ENCODE results near the gene PDE4B. TPM values are rescaled to one million over a fixed set of nuclear protein-coding genes. Genes with fewer than 3 reads are reported as not detected.

Gene PDE4B
- total and polyA plus RNA-seq, 12 donors = 1.2 to 14.9 (median 3.9) TPM

GRCh38 chr1:66367369-66367768 is 574.7 kb downstream of the PDE4B start:
- Histone ChIP-seq H3K4me3 (no peak overlapping the region), H3K9me3 (replicated peaks in 1 of 3) (no peaks in the 10 kb centered on the region), H3K27ac (no peak overlapping the region), H3K4me1 (replicated peaks in 1 of 2) (peaks cover 0 to 10% of the 10 kb centered on the region in 2 donors), H3K36me3 (replicated peaks in 1 of 2) (peaks cover 0 to 6% of the 10 kb centered on the region in 2 donors), H3K27me3 (no peaks in the 10 kb centered on the region)
- no peak for DNase-seq
- TF ChIP-seq POLR2A (IDR thresholded peaks at IDR 0.05) (no peak), CTCF (IDR thresholded peaks at IDR 0.05) (no peak)
- intact Hi-C loops (cut with DNase I) = no loop called here

GRCh38 chr1:66368261-66368660 is 575.6 kb downstream of the PDE4B start:
- intact Hi-C loops (cut with DNase I) = no loop called here
- no peaks in the 10 kb centered on the region for H3K27me3 ChIP-seq
- no peak overlapping the region for H3K4me3 ChIP-seq
- peaks cover 0 to 6% of the 10 kb centered on the region in 2 donors for H3K36me3 ChIP-seq (replicated peaks in 1 of 2)
- DNase-seq = no peak
- WGBS, 4 donors = 65 to 74% (median 71%) methylated on average over 5 of the region's 5 CpGs
- no peaks in the 10 kb centered on the region for H3K9me3 ChIP-seq (replicated peaks in 1 of 3)
- peak overlapping the region in 1 of 5 donors; percentile 4 for H3K27ac ChIP-seq
- TF ChIP-seq POLR2A (IDR thresholded peaks at IDR 0.05) (no peak), CTCF (IDR thresholded peaks at IDR 0.05) (no peak)
- H3K4me1 ChIP-seq (replicated peaks in 1 of 2) = peaks cover 0 to 10% of the 10 kb centered on the region in 2 donors

- no peak for DNase-seq
- no peak overlapping the region for H3K27ac ChIP-seq
- TF ChIP-seq POLR2A (IDR thresholded peaks at IDR 0.05) (no peak), CTCF (IDR thresholded peaks at IDR 0.05) (no peak)
Observed at GRCh38 chr1:66370462-66370971, 577.8 kb downstream of the PDE4B start.

GRCh38 chr1:66371233-66372005 is 578.7 kb downstream of the PDE4B start:
- Histone ChIP-seq H3K4me1 (replicated peaks in 1 of 2) (peaks cover 0 to 17% of the 10 kb centered on the region in 2 donors), H3K9me3 (replicated peaks in 1 of 3) (no peaks in the 10 kb centered on the region), H3K4me3 (no peak overlapping the region), H3K36me3 (replicated peaks in 1 of 2) (peaks cover 0 to 6% of the 10 kb centered on the region in 2 donors), H3K27ac (peak overlapping the region in 2 of 5 donors; percentile 3 to 36), H3K27me3 (no peaks in the 10 kb centered on the region)
- TF ChIP-seq CTCF (IDR thresholded peaks at IDR 0.05) (no peak), POLR2A (IDR thresholded peaks at IDR 0.05) (no peak)
- intact Hi-C loops (cut with DNase I) = loop anchor here in 1 of 2 donors (10.0 kb wide), 1 partner anchor 107 kb away; no protein-coding TSS in a partner anchor
- peak in 1 of 7 donors; percentile 30 for DNase-seq
- WGBS, 4 donors = 53 to 62% (median 60%) methylated on average over 7 of the region's 7 CpGs

More at GRCh38 chr1:66370462-66370971, 577.8 kb downstream of the PDE4B start:
- Histone ChIP-seq H3K27me3 (no peaks in the 10 kb centered on the region), H3K4me1 (replicated peaks in 1 of 2) (peaks cover 0 to 17% of the 10 kb centered on the region in 2 donors), H3K4me3 (no peak overlapping the region), H3K36me3 (replicated peaks in 1 of 2) (peaks cover 0 to 6% of the 10 kb centered on the region in 2 donors), H3K9me3 (replicated peaks in 1 of 3) (no peaks in the 10 kb centered on the region)
- intact Hi-C loops (cut with DNase I) = loop anchor here in 1 of 2 donors (10.0 kb wide), 1 partner anchor 106 kb away; no protein-coding TSS in a partner anchor
- WGBS, 4 donors = 65 to 72% (median 70%) methylated on average over 4 of the region's 4 CpGs
